RWPE2 (cell line): Measurements from ENCODE around the gene HSD17B4.

Experiments used
- ATAC-seq: fragments of 200-7000 bp; cut with Tn5 transposase; 3 replicates; pipeline ENCODE4 v1.9.1; 2021; ENCODE audit warnings: low read depth
- DNase-seq: peaks from one replicate; pipeline ENCODE4 v3.0.0-alpha.2; 2020; ENCODE audit warnings: low spot score
- H3K27ac ChIP-seq: fragments of 450-650 bp; 2 replicates; pipeline ENCODE4 v1.5.1; 2017; ENCODE audit warnings: mild to moderate bottlenecking; ENCODE audit not compliant: poor library complexity, severe bottlenecking
- H3K27me3 ChIP-seq: fragments of 250-450 bp; sonication (Bioruptor Pico); 2 replicates; pipeline ENCODE4 v1.5.1; 2021; ENCODE audit warnings: mild to moderate bottlenecking, moderate library complexity; ENCODE audit not compliant: insufficient read depth, poor library complexity, severe bottlenecking
- H3K36me3 ChIP-seq: fragments of 250-450 bp; sonication (Bioruptor Pico); 2 replicates; pipeline ENCODE4 v1.5.1; 2020; ENCODE audit warnings: low read depth, mild to moderate bottlenecking, moderate library complexity
- H3K4me1 ChIP-seq: fragments of 250-450 bp; sonication (Bioruptor Pico); 2 replicates; pipeline ENCODE4 v1.5.1; 2021; ENCODE audit warnings: mild to moderate bottlenecking, moderate library complexity; ENCODE audit not compliant: insufficient read depth, poor library complexity, severe bottlenecking
- H3K4me3 ChIP-seq: fragments of 250-450 bp; sonication (Bioruptor Pico); 2 replicates; pipeline ENCODE4 v1.5.1; 2021; ENCODE audit warnings: mild to moderate bottlenecking, moderate library complexity; ENCODE audit not compliant: severe bottlenecking
- H3K9me3 ChIP-seq: fragments of 250-450 bp; sonication (Bioruptor Pico); 2 replicates; pipeline ENCODE4 v1.5.1; 2021; ENCODE audit warnings: mild to moderate bottlenecking, moderate library complexity; ENCODE audit not compliant: severe bottlenecking
- CTCF ChIP-seq: fragments of 450-650 bp; IDR thresholded peaks from one replicate; pipeline ENCODE4 v1.5.1; 2017; ENCODE audit warnings: mild to moderate bottlenecking, moderate library complexity; ENCODE audit not compliant: poor library complexity, severe bottlenecking

HSD17B4 gene

GRCh38 chr5:119578937-119579336 lies 126.6 kb downstream of the HSD17B4 start:
- no peaks in the 10 kb centered on the region for H3K36me3 ChIP-seq
- peak; percentile 56 for TF ChIP-seq CTCF
- no peaks in the 10 kb centered on the region for H3K9me3 ChIP-seq
- peaks cover 7% of the 10 kb centered on the region for H3K27me3 ChIP-seq
- ATAC-seq, result peak; percentile 76
- no peak overlapping the region for H3K27ac ChIP-seq
- H3K4me3 ChIP-seq, result no peak overlapping the region
- H3K4me1 ChIP-seq, result no peaks in the 10 kb centered on the region
- DNase-seq, result no peak

GRCh38 chr5:119582987-119583386 lies 130.7 kb downstream of the HSD17B4 start:
- no peaks in the 10 kb centered on the region for H3K9me3 ChIP-seq
- H3K4me3 ChIP-seq, result no peak overlapping the region
- peaks cover 6% of the 10 kb centered on the region for H3K27me3 ChIP-seq
- no peak for ATAC-seq
- TF ChIP-seq CTCF, result no peak
- no peaks in the 10 kb centered on the region for H3K4me1 ChIP-seq
- H3K27ac ChIP-seq, result no peak overlapping the region
- DNase-seq, result no peak
- no peaks in the 10 kb centered on the region for H3K36me3 ChIP-seq

- no peaks in the 10 kb centered on the region for H3K36me3 ChIP-seq
- H3K4me1 ChIP-seq, result no peaks in the 10 kb centered on the region
- H3K4me3 ChIP-seq, result no peak overlapping the region
- TF ChIP-seq CTCF, result no peak
- ATAC-seq (no peak), DNase-seq (no peak)
- no peaks in the 10 kb centered on the region for H3K9me3 ChIP-seq
- peaks cover 11% of the 10 kb centered on the region for H3K27me3 ChIP-seq
- no peak overlapping the region for H3K27ac ChIP-seq
Observed at GRCh38 chr5:119583684-119584083, 131.4 kb downstream of the HSD17B4 start.
